ENCODE measurements around the gene STAT5A.

STAT5A gene

GRCh38 chr17:42266918-42267766, 21.2 kb upstream of the STAT5A start:
- DNase-seq (ENCODE audit: low read depth, low spot score): no peak
- no peak overlapping the region for H3K27ac ChIP-seq (ENCODE audit: low read length)

DNA sequence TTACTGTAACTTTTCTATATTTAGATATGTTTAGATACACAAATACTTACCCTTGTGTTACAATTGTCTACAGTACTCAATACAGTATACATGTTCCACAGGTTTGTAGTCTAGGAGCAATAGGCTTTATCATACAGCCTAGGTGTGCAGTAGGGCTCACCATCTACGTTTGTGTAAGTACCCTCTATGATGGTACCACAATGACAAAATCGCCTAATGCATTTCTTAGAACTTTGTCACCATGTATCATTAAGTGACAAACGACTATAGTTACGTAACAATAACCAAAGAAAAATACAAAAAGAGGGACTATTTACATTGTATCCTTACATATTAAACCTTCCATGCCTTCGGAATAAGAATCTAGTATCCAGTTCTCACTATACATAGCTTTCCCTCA, 20.1 kb upstream of the STAT5A start:
- Histone ChIP-seq H3K9me3 (ENCODE audit: control insufficient read depth, insufficient read depth, low read length) (no peaks in the 10 kb centered on the region), H3K27me3 (ENCODE audit: control insufficient read depth, insufficient read depth, low read length) (no peaks in the 10 kb centered on the region), H3K27ac (ENCODE audit: low read length) (no peak overlapping the region), H3K4me3 (ENCODE audit: low read length) (no peak overlapping the region), H3K36me3 (ENCODE audit: control insufficient read depth, insufficient read depth, low read length) (no peaks in the 10 kb centered on the region), H3K4me1 (ENCODE audit: control insufficient read depth, insufficient read depth, low read length) (no peaks in the 10 kb centered on the region)
- no CpG with 5 or more reads among the region's 5 CpGs for WGBS (ENCODE audit: insufficient coverage, insufficient read length)
- no peak for DNase-seq (ENCODE audit: low read depth, low spot score)

More at GRCh38 chr17:42266918-42267766, 21.2 kb upstream of the STAT5A start:
- Histone ChIP-seq H3K9me3 (ENCODE audit: control insufficient read depth, insufficient read depth, low read length) (no peaks in the 10 kb centered on the region), H3K27me3 (ENCODE audit: control insufficient read depth, insufficient read depth, low read length) (no peaks in the 10 kb centered on the region), H3K4me1 (ENCODE audit: control insufficient read depth, insufficient read depth, low read length) (no peaks in the 10 kb centered on the region), H3K4me3 (ENCODE audit: low read length) (no peak overlapping the region), H3K36me3 (ENCODE audit: control insufficient read depth, insufficient read depth, low read length) (no peaks in the 10 kb centered on the region)
- WGBS (ENCODE audit: insufficient coverage, insufficient read length): no CpG with 5 or more reads among the region's 9 CpGs

GRCh38 chr17:42270170-42270535, 18.1 kb upstream of the STAT5A start:
- H3K4me1 ChIP-seq (ENCODE audit: control insufficient read depth, insufficient read depth, low read length): no peaks in the 10 kb centered on the region

GRCh38 chr17:42270596-42270995, 17.7 kb upstream of the STAT5A start:
- Histone ChIP-seq H3K4me3 (ENCODE audit: low read length) (no peak overlapping the region), H3K36me3 (ENCODE audit: control insufficient read depth, insufficient read depth, low read length) (no peaks in the 10 kb centered on the region), H3K9me3 (ENCODE audit: control insufficient read depth, insufficient read depth, low read length) (no peaks in the 10 kb centered on the region), H3K27me3 (ENCODE audit: control insufficient read depth, insufficient read depth, low read length) (no peaks in the 10 kb centered on the region), H3K4me1 (ENCODE audit: control insufficient read depth, insufficient read depth, low read length) (no peaks in the 10 kb centered on the region), H3K27ac (ENCODE audit: low read length) (no peak overlapping the region)
- no peak for DNase-seq (ENCODE audit: low read depth, low spot score)
- 100% methylated on average over 1 of the region's 6 CpGs for WGBS (ENCODE audit: insufficient coverage, insufficient read length)

More at GRCh38 chr17:42270170-42270535, 18.1 kb upstream of the STAT5A start:
- Histone ChIP-seq H3K9me3 (ENCODE audit: control insufficient read depth, insufficient read depth, low read length) (no peaks in the 10 kb centered on the region), H3K27ac (ENCODE audit: low read length) (no peak overlapping the region), H3K27me3 (ENCODE audit: control insufficient read depth, insufficient read depth, low read length) (no peaks in the 10 kb centered on the region), H3K4me3 (ENCODE audit: low read length) (no peak overlapping the region), H3K36me3 (ENCODE audit: control insufficient read depth, insufficient read depth, low read length) (no peaks in the 10 kb centered on the region)
- WGBS (ENCODE audit: insufficient coverage, insufficient read length): no CpG with 5 or more reads among the region's 4 CpGs
- DNase-seq (ENCODE audit: low read depth, low spot score): no peak

GRCh38 chr17:42271006-42271778, 17.1 kb upstream of the STAT5A start:
- no peak for DNase-seq (ENCODE audit: low read depth, low spot score)
- H3K27me3 ChIP-seq (ENCODE audit: control insufficient read depth, insufficient read depth, low read length): no peaks in the 10 kb centered on the region
- no CpG with 5 or more reads among the region's 3 CpGs for WGBS (ENCODE audit: insufficient coverage, insufficient read length)
- H3K36me3 ChIP-seq (ENCODE audit: control insufficient read depth, insufficient read depth, low read length): no peaks in the 10 kb centered on the region
- H3K4me3 ChIP-seq (ENCODE audit: low read length): no peak overlapping the region
- no peaks in the 10 kb centered on the region for H3K4me1 ChIP-seq (ENCODE audit: control insufficient read depth, insufficient read depth, low read length)
- H3K9me3 ChIP-seq (ENCODE audit: control insufficient read depth, insufficient read depth, low read length): no peaks in the 10 kb centered on the region
- H3K27ac ChIP-seq (ENCODE audit: low read length): no peak overlapping the region

DNA sequence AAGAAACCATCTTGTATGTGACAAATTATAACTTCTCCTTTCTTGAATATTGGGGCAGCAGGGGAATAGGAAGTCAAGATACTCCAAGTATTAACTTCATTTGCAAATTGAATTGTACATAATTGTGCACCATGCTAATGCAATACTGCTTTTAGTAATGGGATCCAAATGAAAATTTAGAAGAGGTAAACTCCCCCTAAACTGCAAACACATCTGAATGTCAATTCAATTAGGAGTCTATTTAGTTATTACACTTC, 16.6 kb upstream of the STAT5A start:
- no peak for DNase-seq (ENCODE audit: low read depth, low spot score)
- H3K27ac ChIP-seq (ENCODE audit: low read length): no peak overlapping the region
- no peaks in the 10 kb centered on the region for H3K4me1 ChIP-seq (ENCODE audit: control insufficient read depth, insufficient read depth, low read length)
- no peaks in the 10 kb centered on the region for H3K9me3 ChIP-seq (ENCODE audit: control insufficient read depth, insufficient read depth, low read length)
- H3K27me3 ChIP-seq (ENCODE audit: control insufficient read depth, insufficient read depth, low read length): no peaks in the 10 kb centered on the region
- H3K36me3 ChIP-seq (ENCODE audit: control insufficient read depth, insufficient read depth, low read length): no peaks in the 10 kb centered on the region
- no peak overlapping the region for H3K4me3 ChIP-seq (ENCODE audit: low read length)

DNA sequence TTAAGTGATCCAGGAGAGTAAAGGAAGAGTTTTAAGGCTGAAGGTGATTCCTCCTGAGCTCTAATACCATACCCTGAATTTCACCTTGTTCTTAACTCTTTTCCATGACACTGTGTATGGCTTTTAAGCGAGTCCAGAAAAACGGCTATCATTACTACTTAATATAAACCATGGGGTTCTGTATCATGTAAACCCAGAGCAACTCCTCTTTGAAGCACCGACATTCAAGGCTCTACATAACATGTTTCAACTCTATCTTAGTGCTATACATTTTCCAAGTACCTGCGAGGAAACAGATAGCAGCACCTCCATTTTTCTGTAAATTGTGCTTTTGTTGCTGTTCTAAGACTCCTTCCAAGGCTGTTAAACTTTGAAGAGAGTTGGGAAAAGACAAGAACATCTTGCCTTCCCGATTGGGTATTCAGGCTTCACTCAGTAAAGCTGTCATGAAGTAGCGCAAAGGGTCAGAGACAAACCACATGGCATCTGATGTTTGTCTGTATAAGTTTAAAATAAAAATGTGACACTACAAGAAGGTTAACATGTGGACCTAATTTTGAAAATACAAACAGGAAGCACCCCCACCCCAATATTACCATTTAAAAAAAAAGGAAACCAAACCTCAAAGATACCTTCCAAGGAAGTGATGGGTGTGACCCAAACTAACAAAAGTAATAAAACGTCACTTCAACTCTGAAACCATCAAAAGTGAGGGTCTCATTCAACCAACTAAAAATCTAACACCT, 16.0 kb upstream of the STAT5A start:
- Histone ChIP-seq H3K36me3 (ENCODE audit: control insufficient read depth, insufficient read depth, low read length) (no peaks in the 10 kb centered on the region), H3K4me3 (ENCODE audit: low read length) (no peak overlapping the region), H3K27me3 (ENCODE audit: control insufficient read depth, insufficient read depth, low read length) (no peaks in the 10 kb centered on the region), H3K4me1 (ENCODE audit: control insufficient read depth, insufficient read depth, low read length) (no peaks in the 10 kb centered on the region), H3K9me3 (ENCODE audit: control insufficient read depth, insufficient read depth, low read length) (no peaks in the 10 kb centered on the region), H3K27ac (ENCODE audit: low read length) (no peak overlapping the region)
- no peak for DNase-seq (ENCODE audit: low read depth, low spot score)
- no CpG with 5 or more reads among the region's 7 CpGs for WGBS (ENCODE audit: insufficient coverage, insufficient read length)

DNA sequence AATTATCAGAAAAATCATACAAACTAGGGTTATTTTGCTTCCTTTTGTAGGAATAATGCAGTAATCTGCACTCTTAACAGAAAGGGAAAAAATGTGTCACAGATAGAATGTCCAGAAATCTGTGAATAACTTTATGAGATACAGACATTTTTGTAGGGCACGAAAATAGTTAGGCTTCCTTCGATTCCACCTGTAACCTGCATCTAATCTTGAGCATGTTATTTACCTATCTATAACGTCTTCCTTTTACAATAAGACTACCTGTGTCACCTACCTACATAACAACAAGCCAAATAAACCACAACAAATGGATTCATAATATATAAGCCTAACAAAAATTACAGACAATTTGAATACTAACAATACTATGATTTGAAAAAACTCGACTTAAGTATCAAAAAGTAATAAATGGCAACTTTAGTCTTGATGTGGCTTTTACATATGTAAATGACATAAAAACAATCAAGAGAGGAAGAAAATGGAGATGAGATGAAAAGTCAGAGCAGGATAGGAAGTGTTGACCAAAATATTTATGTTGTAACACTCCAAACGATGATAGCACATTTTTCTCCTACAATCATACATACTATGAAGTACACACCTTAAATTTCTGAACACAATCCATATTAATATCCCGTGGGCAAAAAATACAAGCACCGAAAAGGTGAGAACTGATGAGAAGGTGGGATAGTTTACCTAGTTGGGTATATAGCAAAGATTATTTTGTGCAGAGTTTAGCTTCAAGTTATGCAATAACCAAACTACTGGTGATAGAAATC, 14.6 kb upstream of the STAT5A start:
- H3K36me3 ChIP-seq (ENCODE audit: control insufficient read depth, insufficient read depth, low read length): no peaks in the 10 kb centered on the region
- H3K27ac ChIP-seq (ENCODE audit: low read length): no peak overlapping the region
- H3K4me3 ChIP-seq (ENCODE audit: low read length): no peak overlapping the region
- no CpG with 5 or more reads among the region's 7 CpGs for WGBS (ENCODE audit: insufficient coverage, insufficient read length)
- H3K4me1 ChIP-seq (ENCODE audit: control insufficient read depth, insufficient read depth, low read length): no peaks in the 10 kb centered on the region
- no peak for DNase-seq (ENCODE audit: low read depth, low spot score)
- H3K27me3 ChIP-seq (ENCODE audit: control insufficient read depth, insufficient read depth, low read length): no peaks in the 10 kb centered on the region
- H3K9me3 ChIP-seq (ENCODE audit: control insufficient read depth, insufficient read depth, low read length): no peaks in the 10 kb centered on the region

- Histone ChIP-seq H3K4me3 (ENCODE audit: low read length) (no peak overlapping the region), H3K9me3 (ENCODE audit: control insufficient read depth, insufficient read depth, low read length) (no peaks in the 10 kb centered on the region), H3K36me3 (ENCODE audit: control insufficient read depth, insufficient read depth, low read length) (no peaks in the 10 kb centered on the region), H3K4me1 (ENCODE audit: control insufficient read depth, insufficient read depth, low read length) (no peaks in the 10 kb centered on the region), H3K27me3 (ENCODE audit: control insufficient read depth, insufficient read depth, low read length) (no peaks in the 10 kb centered on the region), H3K27ac (ENCODE audit: low read length) (no peak overlapping the region)
- DNase-seq (ENCODE audit: low read depth, low spot score): no peak
- no CpG with 5 or more reads among the region's 3 CpGs for WGBS (ENCODE audit: insufficient coverage, insufficient read length)
These were observed 14.1 kb upstream of the STAT5A start for GRCh38 chr17:42274253-42274542.

DNA sequence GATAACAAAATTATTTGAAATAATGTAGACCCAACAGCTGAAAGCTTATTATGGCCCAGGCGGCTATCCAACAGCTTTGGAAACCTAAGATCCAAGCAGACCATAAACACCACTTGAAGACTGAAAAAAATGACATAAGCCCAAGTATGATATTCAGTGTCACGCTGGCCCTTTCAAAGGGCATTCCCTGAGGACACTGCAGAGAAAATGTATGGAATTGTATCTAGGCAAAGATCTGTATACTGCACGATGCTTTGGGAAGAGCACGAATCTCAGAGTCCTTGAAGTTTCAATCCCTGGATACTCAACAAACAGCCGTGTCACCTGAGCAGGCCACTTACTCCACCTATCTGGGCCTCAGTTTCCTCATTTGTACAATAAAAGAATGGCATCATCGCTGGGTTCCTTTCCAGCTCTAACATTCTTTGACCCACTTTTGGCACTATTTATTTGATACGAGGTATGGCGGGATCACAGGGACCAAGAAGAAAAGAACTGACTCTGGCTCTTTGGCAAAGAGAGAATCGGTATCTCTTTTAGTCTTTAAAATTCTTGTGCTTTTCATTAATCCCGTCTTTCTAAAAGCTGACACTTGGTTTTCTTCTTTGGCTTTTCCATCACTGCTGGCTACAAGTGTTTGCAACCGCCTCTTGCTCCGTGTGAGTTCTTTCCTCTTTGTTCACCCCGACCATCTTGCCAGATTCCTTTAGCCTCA, 13.3 kb upstream of the STAT5A start:
- Histone ChIP-seq H3K36me3 (ENCODE audit: control insufficient read depth, insufficient read depth, low read length) (no peaks in the 10 kb centered on the region), H3K4me1 (ENCODE audit: control insufficient read depth, insufficient read depth, low read length) (no peaks in the 10 kb centered on the region), H3K4me3 (ENCODE audit: low read length) (peak overlapping the region; percentile 69; the same call in 1 of the 2 replicates), H3K27me3 (ENCODE audit: control insufficient read depth, insufficient read depth, low read length) (no peaks in the 10 kb centered on the region), H3K9me3 (ENCODE audit: control insufficient read depth, insufficient read depth, low read length) (no peaks in the 10 kb centered on the region), H3K27ac (ENCODE audit: low read length) (no peak overlapping the region)
- no CpG with 5 or more reads among the region's 13 CpGs for WGBS (ENCODE audit: insufficient coverage, insufficient read length)
- no peak for DNase-seq (ENCODE audit: low read depth, low spot score)
